NCI-H446 (cell line): ENCODE results near the gene LY6G6D.

ENCODE experiments used
- DNase-seq, 2 experiments: peaks; one replicate each; lab custom pipeline; 2025; lab: John Stamatoyannopoulos, UW

Gene LY6G6D

DNA sequence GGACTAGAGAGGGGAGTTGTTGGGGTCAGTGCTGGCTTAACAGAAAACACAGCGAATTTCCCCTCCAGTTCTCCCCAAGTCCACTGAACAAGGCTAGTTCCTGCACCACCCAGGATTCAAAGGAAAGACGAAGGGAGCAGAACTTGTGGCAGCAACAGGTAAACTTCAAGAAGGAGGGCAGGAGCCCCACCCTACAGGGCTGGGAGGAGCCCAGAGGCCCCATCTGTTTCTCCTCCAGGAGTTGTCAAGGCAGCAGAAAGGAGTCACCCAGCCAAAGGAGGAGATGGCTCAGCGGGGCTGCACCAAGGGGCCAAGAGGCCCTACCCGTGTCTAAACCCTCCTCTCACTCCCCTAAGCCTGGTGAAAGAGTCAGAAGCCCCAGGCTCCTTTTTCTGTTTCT lies 49.0 kb downstream of the LY6G6D start:
- no peak for DNase-seq

DNA sequence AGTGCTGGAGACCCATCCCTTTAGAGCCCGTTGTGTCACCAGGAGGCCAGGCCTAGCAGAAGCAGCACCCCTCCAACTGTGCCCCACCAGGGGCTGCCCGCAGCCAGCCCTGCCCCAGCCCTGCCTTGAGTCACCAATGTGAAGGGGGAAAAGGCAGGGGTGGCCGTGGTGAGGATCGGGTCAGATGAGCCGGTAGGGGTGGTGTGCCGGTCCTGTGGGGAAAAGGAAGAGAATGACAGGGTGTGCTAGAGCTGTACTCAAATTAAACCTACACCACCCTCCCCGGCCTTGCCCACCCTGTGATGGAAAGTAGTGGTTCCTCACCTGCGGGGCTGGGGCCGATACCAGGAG lies 50.4 kb downstream of the LY6G6D start:
- DNase-seq, result no peak

DNA sequence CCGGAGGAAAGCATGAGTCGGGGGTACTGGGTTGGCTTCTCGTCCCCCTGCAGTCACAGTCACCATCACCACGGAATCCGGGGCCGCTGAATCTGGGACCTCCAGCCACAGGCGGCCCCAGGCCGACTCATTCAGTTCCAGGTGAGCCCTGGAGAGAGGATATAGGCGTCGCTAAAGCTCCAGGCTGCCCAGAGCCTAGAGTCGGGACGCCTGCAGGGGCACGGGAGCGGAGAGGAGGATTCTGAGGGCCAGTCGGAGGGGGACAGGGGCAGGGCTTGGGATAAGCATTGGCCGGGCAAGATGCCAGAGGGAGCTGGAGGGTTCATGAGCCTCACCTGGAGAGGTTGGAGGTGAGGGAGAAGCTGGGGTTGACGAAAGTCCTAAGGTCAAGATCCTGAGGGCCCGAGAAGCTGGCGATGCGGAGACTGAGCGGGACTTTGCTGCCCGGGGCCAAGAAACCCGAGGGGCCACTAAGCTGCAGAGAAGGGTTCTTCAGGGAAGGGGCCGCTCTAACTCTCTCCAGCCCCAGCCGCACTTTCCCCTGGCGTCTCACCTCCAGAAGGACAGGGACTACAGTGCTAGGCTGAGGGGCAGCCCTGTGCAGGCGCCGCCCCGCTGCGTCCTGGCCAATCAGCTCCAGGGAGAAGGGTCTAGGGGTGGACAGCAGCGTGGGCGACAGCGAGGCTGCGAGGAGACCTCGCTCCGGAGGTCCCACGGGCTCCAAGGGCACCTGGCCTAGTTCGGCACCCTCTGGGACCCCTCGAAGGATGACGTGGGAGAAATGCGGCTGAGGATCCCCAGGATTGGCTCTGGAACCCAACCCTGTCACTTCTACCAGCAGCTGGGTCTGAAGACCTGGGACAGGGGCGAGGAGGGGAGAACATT lies 51.0 kb downstream of the LY6G6D start:
- DNase-seq, result no peak

DNA sequence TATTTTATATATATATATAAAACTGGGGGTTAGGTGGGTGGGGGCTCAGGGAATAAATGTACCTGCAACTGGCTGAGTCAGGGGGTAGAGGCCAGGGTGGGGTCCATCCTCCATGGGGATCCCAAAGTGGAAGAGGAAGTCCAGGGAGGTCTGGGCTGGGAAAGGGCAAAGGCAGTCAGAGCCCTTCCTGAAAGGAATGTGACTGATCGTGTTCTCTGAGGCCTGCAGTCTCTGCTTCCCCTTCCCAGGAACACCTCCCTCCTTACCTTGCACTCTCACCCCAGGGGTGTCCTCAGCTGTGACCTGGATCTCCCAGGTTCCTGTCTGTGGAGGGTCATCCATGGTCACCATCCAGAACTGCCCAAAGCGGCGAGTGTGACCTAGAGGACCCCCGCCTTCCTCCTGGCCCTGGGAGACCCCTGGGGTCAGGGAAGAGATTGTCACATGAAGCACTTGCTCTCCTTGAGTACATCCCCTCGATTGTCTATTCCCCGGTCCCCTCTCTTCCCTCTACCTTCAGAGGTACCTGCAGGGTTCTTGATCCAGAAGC lies 52.0 kb downstream of the LY6G6D start:
- no peak for DNase-seq
